Suppressor macrophage treated with lipopolysaccharide for 1 hour (primary cell): ENCODE results near the gene COBLL1.
A peak's percentile ranks its signal among the peaks of the same experiment; 100 is the strongest.

Experiments
- DNase-seq, 3 donors: peaks; one replicate each; pipeline ENCODE4 v3.0.0-alpha.2; 2020 to 2022

COBLL1 gene

GRCh38 chr2:164852086-164852485, 10.5 kb upstream of the COBLL1 start:
- DNase-seq: no peak

GRCh38 chr2:164850235-164850634, 8.6 kb upstream of the COBLL1 start:
- peak; percentile 19 to 70 (median 68) for DNase-seq

GRCh38 chr2:164849506-164849905, 7.9 kb upstream of the COBLL1 start:
- no peak for DNase-seq

GRCh38 chr2:164847981-164848741, 6.5 kb upstream of the COBLL1 start:
- no peak for DNase-seq

- no peak for DNase-seq
These were observed 5.7 kb upstream of the COBLL1 start for GRCh38 chr2:164847291-164847690.

GRCh38 chr2:164846276-164846675, 4.7 kb upstream of the COBLL1 start:
- no peak for DNase-seq

GRCh38 chr2:164843346-164843911, 1.8 kb upstream of the COBLL1 start:
- peak in 1 of 3 donors; percentile 26 for DNase-seq

- no peak for DNase-seq
These were observed 972 bp upstream of the COBLL1 start for GRCh38 chr2:164842624-164842966.

GRCh38 chr2:164840930-164841718, 499 bp downstream of the COBLL1 start:
- peak; percentile 62 to 81 (median 71) for DNase-seq

- peak in 2 of 3 donors; percentile 15 to 31 for DNase-seq
These were observed 1.1 kb downstream of the COBLL1 start for GRCh38 chr2:164840458-164840929.

GRCh38 chr2:164839914-164840457, 1.6 kb downstream of the COBLL1 start:
- no peak for DNase-seq

- no peak for DNase-seq
These were observed 3.8 kb downstream of the COBLL1 start for GRCh38 chr2:164837807-164838206.

GRCh38 chr2:164836907-164837306, 4.7 kb downstream of the COBLL1 start:
- no peak for DNase-seq

GRCh38 chr2:164835302-164835701, 6.3 kb downstream of the COBLL1 start:
- DNase-seq: no peak

- DNase-seq: no peak
These were observed 9.7 kb downstream of the COBLL1 start for GRCh38 chr2:164831887-164832286.

GRCh38 chr2:164831180-164831579, 10.4 kb downstream of the COBLL1 start:
- no peak for DNase-seq

- DNase-seq: no peak
These were observed 15.1 kb downstream of the COBLL1 start for GRCh38 chr2:164826293-164827243.

- DNase-seq: no peak
These were observed 16.8 kb downstream of the COBLL1 start for GRCh38 chr2:164824872-164825271.

GRCh38 chr2:164823126-164823525, 18.5 kb downstream of the COBLL1 start:
- no peak for DNase-seq

- DNase-seq: no peak
These were observed 20.3 kb downstream of the COBLL1 start for GRCh38 chr2:164821338-164821737.

- DNase-seq: no peak
These were observed 23.2 kb downstream of the COBLL1 start for GRCh38 chr2:164818149-164819136.
